HG02759 (cell line): ENCODE data around the gene CSNK1G2.

Source experiments
- ATAC-seq: cut with Tn5 transposase; IDR thresholded peaks from one replicate; pipeline ENCODE4 v1.9.1; 2021; ENCODE audit warnings: mild to moderate bottlenecking, moderate library complexity; ENCODE audit not compliant: unreplicated experiment

CSNK1G2 gene

DNA sequence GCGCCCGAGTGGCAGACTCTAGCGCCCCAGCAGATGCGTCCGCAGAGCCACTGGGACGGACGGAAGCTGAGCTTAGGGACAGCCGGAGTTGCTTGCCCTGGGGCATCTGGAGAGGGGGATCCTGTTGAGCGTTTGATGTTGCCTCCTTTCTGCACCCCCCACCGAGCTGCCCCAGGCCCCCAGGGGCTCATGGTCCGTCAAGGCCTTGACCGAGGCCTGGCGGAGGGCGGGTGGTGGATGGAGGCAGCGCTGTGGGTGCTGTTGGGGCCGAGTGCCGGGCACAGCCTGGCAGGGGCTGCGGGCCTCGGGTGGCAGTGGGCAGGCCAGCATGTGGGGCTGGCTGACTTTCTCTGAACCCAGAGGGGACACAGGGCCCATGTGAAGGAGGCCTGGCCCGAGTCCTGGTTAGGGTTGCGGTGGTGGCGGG lies 2.7 kb downstream of the CSNK1G2 start:
- no peak for ATAC-seq

DNA sequence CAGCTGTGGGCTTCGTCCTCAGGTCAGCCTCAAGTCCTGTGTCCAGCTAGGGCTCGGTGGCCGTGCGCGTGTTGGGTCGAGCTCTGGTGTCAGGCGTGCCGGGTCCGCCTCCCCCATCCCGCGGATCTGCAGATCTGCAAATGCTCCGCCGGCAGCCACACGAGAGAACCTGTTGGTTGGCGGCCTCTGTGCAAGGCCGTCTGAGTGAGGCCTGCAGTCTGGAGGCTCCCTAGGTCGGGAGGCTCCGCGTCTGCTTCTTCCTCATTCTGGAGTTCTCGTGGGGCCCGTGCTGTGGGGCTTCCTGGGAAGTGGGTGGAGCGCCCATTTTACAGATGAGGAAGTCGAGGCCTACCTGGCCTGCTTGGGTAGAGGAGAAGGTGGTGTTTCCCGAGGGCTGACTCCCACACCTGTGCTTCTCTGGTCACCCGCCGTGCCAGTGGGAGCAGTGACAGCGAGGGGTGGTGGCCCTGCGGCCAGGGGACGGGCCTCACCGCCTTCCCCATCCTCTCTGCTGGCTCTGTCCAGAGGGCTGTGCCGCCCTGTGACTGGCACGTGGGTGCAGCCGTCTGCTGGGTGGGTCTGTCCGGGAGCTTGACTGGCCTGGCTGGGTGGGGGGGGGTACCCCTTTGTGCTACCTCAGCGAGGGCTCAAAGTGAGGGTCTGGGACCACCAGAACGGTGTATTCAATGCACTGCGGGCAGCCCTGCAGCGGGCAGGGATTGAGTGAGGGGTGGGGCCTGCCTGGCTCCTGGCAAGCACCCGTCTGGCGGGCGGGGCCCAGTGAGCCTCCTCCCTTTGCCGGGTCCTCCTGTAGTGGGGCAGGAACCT lies 3.3 kb downstream of the CSNK1G2 start:
- ATAC-seq, result no peak

DNA sequence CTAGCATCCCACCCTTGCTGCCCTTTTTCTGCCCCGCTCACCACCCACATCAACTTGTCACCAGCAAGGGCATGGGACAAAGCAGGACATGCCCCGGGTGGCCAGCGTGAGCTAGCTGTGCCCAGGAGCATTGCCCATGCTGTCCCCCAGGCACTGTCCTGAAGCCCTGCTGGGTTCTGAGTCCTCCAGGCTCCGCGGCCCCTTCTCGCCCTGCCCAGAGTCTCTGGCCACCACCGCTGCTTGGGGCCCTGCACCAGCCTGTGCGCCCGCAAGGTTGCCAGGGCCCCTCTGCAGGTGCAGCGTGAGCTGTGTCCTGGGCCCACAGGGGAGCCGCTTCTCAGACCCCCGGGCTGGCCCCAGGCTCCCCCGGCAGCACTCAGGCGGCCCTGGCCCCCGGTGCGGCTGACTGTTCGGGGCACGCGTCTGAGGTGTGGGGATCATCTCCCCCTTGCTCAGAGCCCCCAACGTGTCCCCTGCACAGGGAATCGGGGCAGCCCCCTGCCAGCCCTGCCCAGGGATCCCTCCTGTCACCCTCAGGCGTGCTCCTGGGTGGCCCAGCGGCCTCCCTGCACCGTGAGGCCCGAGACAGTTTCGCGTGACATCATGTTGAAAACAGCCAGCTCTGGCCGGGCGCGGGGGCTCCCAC lies 4.1 kb downstream of the CSNK1G2 start:
- ATAC-seq, result no peak

DNA sequence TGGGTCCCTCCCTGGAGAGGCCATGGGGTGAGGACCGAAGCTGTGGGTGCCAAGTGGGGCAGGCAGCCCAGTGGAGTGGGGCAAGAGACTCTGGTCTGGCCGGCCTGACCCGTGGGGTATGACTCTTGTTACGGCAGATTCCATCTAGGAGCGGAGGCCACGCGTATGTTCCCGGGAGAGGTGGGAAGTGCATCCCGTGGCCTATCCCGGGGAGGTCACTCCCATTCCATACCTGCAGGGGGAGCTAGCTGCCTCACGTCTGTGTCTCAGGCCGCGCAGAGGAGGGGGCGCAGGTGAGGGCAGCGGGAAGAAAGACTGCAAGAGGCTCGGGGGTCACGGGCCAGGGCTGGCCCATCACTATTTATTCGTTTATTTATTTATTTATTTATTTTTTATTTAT lies 4.9 kb downstream of the CSNK1G2 start:
- ATAC-seq, result no peak

DNA sequence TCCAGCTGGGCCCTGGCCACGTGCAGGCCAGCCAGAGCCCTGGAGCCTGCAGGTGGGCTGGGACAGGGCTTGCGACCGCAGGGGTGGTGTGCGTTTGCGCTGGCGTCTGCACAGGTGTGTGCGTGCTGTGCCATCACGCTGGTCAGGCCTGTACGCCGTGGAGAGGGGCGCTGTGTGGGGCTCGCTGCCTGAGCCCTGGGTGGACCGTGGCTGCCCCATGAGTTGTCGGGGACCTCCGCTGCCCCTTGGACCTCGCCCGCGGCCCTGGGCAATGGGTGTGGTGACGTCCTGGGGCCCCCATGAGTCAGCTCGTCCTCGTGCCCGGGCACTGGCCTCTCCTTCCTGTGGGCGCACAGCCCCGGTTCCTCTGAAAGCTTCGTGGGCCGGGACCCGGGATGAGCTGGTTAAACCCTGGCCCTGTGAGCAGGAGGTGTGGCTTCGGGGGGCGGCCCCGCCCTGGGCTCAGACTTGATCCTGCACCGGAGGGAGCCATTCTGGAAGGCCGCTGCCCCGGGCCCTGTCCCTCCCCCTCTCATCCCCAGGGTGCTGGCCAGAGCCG lies 6.8 kb downstream of the CSNK1G2 start:
- no peak for ATAC-seq

DNA sequence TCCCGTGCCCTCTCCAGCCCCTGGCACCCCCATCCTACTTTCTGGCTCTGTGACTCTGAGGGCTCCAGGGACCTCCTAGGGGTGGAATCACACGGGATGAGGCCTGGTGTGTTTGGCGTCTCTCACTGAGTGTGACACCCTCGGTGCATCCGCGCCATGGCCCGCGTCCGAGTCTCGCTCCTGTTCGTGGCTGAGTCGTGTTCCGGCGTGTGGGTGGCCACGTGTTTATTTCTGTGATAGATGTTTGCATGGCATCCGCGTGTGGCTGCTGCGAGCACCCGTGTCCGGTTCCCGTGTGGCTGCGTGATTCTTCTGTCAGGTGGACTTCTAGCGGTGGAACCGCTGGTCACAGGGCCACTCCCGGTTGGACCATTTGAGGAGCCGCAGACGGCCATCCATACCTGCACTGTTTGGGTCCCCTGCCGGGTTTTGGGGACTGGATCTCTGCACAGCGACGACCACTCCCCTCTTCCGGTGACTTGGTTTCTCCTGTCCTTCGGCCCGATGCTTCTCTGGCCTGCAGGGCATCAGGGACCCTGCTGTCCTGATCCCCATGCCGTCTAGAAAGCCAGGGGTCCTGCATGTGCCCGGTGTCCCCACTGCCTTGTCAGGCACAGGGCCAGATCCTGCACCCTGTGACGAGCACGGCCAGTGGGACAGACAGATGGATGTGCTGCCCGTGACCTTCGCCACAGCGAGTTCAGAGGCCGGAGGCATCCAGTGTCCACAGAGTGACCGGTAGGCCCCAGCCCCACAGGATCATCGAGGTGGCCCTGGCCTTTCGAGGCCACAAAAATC lies 8.5 kb downstream of the CSNK1G2 start:
- no peak for ATAC-seq

DNA sequence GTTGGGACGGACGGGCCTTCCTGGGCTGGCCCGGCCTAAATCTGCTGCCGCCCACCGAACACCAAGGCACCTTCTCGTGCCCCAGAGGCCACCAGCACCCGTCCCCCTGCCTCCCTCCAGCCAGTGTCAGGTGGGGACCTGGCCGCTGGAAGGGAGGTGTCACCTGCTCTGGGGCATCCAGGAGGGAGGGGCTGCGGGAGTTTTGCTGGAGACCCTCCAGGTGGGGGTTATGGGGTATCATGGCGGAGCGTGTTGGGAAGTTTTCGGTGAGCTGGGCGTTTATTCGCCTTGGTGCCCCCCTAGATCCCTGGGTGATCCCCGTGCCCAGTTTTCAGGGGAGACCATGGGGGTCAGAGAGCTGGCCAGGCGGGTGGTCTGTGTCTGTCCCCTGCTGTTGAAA lies 9.7 kb downstream of the CSNK1G2 start:
- ATAC-seq, result no peak

DNA sequence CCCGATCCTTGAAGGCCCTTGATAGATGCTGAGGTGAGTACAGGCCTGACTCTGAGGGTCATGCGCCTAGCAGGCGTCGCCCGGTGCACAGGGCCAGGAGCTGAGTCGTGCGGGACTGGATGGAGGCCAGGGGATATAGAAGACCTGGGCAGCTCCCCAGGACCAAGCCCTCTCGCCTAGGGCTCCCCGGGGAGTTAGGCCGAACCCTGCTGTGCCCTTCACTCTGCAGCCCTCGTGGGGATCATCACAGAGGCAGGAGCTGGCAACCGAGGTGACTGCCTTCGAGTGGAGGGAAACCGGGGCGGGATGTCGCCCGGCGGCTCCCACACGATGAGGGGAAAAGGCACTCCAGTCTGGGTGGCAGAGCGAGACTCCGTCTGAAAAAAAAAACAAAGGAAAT lies 11.7 kb downstream of the CSNK1G2 start:
- no peak for ATAC-seq

DNA sequence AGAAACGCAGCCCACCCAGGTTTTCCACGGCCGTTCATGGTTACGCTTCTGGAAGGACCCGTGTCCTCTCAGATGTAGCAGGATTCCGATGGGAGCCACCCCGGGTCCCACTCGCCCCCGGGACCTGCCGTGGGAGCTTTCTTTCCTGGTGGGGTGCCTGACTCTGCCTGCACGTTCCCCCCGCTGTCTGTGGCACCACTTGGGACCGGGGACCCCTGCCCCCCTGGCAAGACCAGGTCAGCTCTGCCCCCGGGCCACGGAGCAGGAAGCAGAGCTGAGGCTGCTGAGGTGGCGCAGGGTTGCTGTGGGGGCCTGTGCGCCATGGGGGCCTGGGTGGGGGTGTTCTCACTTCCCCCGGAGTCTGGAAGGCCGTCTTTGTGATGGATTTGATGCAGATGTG lies 12.1 kb downstream of the CSNK1G2 start:
- ATAC-seq, result no peak

DNA sequence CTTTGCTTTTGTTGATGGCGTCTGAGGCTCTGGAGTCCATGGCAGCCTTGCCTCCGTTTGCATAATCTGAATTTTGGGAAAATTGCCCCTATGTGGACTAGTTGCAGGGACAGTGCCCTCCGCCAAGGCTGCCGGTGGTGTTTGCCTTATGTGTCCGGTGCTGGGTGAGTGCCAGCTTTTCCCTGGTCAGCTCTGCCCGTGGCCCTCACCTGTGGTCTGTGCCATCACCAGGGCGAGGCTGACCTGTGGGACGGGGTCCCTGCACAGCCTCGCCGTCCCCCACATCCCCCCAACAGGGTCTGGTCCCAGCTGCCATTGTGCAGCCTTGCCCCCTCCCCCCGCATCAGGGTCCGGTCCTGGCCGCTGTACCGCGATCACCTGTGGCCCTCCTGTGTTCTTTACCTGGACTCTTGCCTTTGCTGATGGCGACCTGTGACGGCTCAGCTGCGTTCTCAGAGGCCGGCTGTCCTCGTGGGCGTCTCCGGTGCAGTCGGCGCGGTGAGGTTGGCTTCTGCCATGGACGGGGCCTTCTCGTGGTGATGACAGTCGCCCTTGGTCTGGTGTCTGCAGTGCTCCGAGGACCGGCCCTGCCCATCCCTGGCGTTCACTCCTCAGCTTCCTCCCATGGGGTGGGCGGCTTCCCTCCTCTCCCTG lies 12.6 kb downstream of the CSNK1G2 start:
- ATAC-seq, result no peak

DNA sequence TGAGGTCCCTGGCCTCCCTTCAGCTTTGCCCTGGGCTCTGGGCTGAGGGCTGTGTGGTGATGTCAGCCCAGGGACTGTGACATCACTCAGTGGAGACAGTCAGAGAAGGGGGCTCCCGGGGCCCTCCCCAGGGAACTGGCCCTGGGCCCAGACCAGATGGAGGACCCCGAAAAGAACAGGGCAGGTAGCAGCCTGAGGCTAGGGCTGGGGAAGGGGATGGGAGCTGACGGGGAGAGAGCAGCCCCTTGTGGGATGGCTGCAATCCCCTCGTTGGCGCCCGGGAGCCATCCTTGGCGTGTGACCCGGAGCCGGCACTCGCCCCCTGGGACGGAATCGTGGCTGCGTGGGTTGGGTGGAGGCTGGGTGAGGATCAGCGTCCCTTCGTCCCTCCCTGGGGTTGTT lies 13.6 kb downstream of the CSNK1G2 start:
- no peak for ATAC-seq

DNA sequence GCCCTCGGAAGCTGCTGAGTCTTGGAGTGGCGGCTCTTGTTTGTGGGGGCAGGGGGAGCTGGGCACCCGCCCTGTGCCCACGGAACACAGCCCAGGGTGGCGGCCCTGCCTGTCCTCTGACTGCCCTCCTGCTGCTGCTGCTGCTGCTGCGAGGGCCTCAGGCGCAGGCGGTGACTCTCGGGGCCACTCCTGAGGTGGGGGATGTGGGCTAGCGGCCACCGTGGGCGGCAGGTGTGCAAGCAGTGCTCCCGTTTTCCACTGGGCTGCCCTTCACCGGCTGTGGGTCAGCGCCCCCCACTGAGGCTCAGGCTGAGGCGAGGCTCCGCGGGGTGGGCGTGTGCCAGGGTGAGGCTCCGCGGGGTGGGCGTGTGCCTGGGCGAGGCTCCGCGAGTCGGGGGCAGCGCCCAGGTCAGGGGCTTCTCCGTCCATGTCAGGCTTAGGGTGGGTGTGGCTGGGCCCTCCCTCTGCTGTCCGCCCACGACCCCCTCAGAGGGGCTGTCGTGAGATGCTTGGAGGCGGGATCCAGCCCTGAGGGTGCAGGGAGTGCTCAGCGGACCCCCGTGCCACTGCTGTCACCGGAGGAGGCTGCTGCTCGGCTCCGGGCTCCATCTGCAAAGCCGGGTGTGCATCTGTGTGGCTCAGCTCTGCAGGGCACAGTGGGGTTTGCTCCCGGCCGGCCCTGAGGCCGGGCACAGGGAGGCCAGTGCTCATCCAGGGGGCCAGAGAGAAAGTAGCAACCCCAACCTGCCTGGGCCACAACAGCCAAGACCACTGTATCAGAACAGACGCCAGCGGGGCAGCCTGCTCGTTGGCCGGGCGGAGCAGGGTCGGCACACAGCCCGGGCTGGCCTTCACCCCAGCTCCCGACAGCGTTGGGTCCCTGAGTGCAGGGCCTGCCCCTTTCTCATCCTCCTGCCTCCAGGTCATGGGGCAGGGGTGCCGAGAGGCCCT lies 14.5 kb downstream of the CSNK1G2 start:
- no peak for ATAC-seq

DNA sequence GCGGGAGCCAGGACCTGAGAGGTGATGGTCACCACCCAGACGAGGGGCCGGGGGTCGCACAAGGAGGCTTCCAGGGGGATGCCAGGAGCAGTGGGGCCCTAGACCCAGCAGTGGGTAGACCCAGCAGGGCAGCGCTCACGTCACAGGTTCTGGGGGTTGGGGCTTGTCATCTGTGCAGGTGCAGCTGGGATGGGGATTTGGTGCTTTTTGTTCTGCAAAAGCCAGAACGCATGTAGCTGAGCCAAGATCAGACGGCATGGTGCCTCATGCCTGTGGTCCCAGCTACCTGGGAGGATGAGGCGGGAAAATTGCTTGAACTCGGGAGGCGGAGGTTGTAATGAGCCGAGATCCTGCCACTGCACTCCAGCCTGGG lies 15.1 kb downstream of the CSNK1G2 start:
- ATAC-seq, result no peak

DNA sequence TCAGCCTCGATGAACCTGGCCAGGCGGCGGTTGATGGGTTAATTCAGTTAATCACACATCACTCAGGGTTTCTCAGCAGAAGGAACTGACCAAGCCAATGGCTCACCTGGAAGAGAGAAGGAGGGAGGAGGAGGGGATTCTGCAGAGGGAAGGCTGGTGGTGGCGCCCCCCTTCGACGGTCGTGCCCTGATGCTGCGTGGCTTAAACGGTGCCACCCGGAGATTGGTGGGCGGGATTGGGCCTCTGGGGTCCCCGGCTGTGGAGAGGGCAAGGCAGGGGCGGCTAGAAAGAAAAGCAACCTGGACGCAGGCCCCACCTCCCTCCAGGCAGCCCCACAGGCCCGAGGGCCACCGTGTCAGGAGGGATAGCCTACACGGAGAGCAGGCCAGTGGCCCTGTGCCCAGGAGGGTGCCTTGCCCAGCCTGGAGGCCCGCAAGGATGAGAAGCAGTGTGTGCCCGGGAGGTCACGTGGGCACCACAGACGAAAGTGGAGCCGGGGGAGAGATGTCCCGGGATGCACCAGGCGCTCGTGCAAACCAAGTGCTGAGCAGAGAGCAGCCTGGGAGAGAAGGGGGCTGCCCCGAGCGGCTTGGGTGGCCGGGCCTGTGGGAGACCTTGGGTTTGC lies 16.0 kb downstream of the CSNK1G2 start:
- ATAC-seq, result no peak

DNA sequence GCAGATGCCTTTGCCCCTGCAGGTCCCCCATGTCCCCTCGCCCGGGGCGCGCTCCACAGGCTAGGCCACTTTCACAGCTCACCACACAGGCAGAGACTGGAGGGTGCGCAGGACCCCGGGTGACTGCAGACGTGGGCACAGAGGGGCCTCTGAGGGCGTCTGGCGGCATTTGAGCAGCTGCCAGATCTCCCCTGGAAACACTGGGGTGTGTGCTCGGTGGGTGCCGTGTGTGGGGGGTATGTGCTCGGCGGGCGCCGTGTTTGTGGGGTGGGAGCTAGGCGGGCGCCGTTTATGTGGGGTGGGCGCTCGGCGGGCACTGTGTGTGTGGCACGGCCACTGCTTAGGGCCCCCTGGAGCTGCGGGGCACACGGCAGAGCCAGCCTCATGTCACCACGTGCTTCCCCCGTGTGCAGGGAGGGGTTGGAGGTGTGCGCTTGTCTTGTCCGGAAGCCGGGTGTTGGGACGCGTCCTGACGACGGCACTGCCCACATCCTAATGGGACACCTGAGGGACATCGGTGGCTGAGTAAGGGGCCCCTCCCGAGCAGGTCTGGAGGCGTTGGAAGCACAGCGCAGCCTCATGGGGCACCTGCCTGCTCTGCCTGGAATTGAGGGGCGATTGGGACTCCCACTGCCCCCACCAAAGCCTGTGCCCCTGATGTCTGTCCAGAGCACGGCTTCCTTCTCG lies 16.7 kb downstream of the CSNK1G2 start:
- ATAC-seq, result no peak

DNA sequence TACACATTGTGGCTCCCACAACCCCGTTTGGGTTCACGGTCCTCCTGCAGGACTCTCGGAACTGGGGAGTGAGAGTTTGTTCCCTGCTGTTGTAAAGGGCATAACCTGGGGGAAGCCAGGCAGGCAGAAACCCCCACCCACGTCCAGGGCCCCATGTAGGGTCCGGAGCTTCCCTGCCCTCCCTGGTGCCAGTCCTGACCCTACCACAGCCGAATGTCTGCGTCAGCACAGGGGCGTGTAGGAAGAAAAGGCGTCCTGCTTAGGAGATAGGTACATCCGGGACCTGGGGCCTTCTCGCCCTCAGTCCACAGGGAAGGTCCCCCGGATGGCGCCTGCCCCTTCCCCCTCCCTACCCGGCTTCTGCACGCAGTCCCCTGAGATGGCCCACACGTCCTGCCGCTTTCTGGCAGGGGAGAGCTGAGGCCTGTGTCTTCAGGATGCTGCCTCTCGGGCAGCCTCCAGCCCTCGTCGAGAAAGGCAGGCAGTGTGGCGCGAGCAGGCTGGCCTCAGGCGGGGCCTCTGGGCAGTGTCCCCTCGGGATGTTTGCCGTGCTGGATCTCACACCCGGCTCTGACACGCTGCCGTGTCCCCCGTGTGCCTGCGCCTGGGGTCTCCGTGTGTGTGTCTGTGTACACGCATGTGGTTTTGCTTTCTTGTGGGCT lies 19.1 kb downstream of the CSNK1G2 start:
- ATAC-seq, result no peak

DNA sequence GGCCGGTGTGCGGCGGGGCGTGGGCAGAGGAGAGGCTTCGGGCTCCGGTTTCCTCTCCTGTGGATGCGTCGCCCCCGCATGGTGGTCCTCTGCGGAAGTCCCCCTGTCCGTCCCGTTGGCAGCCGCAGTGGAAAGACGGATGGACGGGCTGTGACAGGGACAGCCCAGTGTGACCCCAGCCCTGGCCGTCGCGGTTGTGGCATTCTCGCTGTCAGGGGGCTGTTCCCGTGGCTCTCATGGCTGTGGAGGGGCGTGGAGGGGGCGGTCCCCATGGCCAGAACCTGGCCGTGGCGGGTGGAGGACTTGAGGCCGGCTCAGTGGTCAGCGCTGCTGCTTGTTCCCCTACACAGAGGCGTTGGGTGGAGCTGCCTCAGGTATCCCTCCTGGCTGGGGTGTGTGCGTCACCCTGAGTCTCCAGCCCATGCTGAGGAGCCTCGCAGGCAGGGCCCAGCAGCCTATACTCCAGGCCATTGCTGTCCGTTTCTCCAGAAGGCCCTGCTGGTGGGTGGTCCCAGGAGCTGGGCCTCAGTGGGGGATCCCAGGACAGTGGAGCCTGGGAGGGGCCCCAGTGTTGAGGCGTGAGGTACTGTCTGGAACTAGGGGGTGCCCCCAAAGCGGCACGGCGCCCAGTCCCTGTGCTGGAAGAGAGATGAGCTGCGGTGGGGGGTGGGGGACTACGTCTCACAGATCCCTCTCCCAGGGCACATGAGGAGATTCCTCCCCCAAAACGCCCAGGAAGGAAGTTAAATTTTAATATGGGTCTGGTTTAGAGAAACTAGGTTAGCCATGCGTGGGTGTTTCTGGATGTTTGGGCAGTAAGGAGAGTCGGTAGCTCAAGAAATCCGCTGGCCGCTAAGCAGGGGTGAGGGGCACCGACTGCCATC lies 20.3 kb downstream of the CSNK1G2 start:
- ATAC-seq, result no peak
